OCI-LY1 (cell line): ENCODE results near the gene ANKRD33.

Experiments
- CTCF ChIP-seq: fragments of 200-600 bp; sonication (generic), shearing (Covaris generic); IDR thresholded peaks from 2 replicates; pipeline ENCODE4 v1.5.1; 2017; ENCODE audit warnings: mild to moderate bottlenecking, antibody characterized with exemption, low read length, moderate library complexity, mixed read lengths
- EZH2 ChIP-seq: fragments of 200-600 bp; sonication (generic), shearing (Covaris generic); IDR thresholded peaks from 2 replicates; pipeline ENCODE4 v1.8.0; 2017; ENCODE audit warnings: borderline replicate concordance, mixed run types, mild to moderate bottlenecking, antibody characterized with exemption, low read length, moderate library complexity, mixed read lengths

GRCh38 chr12:51906430-51907082, 18.7 kb downstream of the ANKRD33 start:
- TF ChIP-seq CTCF = no peak
- no peak for TF ChIP-seq EZH2
